ENCODE results near the gene DOCK7. TPM values are rescaled to one million over a fixed set of nuclear protein-coding genes. Genes with fewer than 3 reads are reported as not detected.
A peak's percentile ranks its signal among the peaks of the same experiment; 100 is the strongest.
"Not testable (repeated sequence)": the region's sequence is repeated elsewhere in the genome, so short reads cannot be mapped to it uniquely, and the experiment has no call there.

Gene DOCK7
- total RNA-seq, 3 donors from 2014 or later = 35.7 to 60.7 (median 49.2) TPM

DNA sequence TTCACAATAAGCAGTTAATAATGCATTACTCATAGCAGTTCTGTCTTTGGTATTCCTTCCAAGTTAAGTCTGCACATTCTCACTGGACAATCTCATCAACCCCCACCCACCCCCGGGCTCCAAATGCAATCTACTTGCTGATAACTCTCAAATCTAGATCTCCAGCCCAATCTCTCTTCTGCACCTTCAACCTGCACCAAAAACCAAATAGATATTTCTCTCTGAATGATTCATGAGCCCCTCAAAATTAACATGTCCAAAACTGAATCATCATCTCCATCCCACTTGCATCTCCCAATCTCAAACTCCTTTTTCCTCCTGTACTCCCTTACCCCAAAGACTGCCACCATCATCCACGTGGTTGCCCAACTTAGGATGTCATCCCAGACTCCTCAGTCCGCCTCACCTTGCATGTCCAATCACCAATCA lies 2.7 kb downstream of the DOCK7 start:
- H3K36me3 ChIP-seq = no peaks in the 10 kb centered on the region
- intact Hi-C loops (cut with DNase I; ENCODE audit: low total_unique reads) = no loop called here
- DNase-seq (ENCODE audit: low spot score in 2 of 2) = no peak
- H3K27ac ChIP-seq = no peak overlapping the region
- H3K4me3 ChIP-seq = peak overlapping the region in 1 of 3 donors; percentile 21
- TF ChIP-seq, protein P1, sequence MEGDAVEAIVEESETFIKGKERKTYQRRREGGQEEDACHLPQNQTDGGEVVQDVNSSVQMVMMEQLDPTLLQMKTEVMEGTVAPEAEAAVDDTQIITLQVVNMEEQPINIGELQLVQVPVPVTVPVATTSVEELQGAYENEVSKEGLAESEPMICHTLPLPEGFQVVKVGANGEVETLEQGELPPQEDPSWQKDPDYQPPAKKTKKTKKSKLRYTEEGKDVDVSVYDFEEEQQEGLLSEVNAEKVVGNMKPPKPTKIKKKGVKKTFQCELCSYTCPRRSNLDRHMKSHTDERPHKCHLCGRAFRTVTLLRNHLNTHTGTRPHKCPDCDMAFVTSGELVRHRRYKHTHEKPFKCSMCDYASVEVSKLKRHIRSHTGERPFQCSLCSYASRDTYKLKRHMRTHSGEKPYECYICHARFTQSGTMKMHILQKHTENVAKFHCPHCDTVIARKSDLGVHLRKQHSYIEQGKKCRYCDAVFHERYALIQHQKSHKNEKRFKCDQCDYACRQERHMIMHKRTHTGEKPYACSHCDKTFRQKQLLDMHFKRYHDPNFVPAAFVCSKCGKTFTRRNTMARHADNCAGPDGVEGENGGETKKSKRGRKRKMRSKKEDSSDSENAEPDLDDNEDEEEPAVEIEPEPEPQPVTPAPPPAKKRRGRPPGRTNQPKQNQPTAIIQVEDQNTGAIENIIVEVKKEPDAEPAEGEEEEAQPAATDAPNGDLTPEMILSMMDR (IDR thresholded peaks at IDR 0.05) = no peak
- TF ChIP-seq POLR2AphosphoS5 (IDR thresholded peaks at IDR 0.05) (no peak), POLR2A (IDR thresholded peaks at IDR 0.05) (no peak)
- no peaks in the 10 kb centered on the region for H3K27me3 ChIP-seq
- H3K4me1 ChIP-seq = peaks cover 0 to 5% of the 10 kb centered on the region in 2 donors
- H3K9me3 ChIP-seq = no peaks in the 10 kb centered on the region

DNA sequence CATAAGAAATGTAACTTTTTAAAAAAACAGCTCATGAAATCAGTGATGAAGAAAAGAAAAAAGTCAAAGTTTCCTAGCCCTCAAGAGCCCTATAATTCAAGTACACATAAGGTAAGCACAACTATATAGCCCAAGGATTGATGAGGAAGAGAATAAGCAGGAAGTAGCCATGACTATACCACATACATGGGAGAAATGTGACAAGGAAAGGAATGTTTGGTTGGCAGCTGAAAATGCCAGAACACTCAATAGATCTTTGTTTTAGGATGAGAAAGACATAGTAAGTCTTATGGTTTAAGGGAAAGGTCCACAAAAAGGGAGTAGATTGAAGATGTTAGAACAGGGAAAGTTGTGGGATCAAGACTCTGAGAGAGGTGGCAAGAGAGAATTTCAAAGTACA lies 5.7 kb downstream of the DOCK7 start:
- peaks cover 0 to 5% of the 10 kb centered on the region in 2 donors for H3K4me1 ChIP-seq
- intact Hi-C loops (cut with DNase I; ENCODE audit: low total_unique reads) = no loop called here

DNA sequence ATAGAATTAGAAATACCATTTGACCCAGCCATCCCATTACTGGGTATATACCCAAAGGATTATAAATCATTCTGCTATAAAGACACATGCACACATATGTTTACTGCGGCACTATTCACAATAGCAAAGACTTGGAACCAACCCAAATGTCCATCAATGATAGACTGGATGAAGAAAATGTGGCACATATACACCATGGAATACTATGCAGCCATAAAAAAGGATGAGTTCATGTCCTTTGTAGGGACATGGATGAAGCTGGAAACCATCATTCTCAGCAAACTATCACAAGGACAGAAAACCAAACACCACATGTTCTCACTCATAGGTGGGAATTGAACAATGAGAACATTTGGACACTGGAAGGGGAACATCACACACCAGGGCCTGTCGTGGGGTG lies 7.2 kb downstream of the DOCK7 start:
- H3K9me3 ChIP-seq; H3K36me3 ChIP-seq; H3K4me3 ChIP-seq; DNase-seq (ENCODE audit: low spot score in 2 of 2); intact Hi-C loops (cut with DNase I; ENCODE audit: low total_unique reads); H3K4me1 ChIP-seq; H3K27me3 ChIP-seq; H3K27ac ChIP-seq: not testable (repeated sequence)

More for the DNA sequence above, 5.7 kb downstream of the DOCK7 start:
- no peak overlapping the region for H3K4me3 ChIP-seq
- H3K36me3 ChIP-seq = no peaks in the 10 kb centered on the region
- H3K27ac ChIP-seq = peak overlapping the region; percentile 64 to 75
- TF ChIP-seq POLR2A (IDR thresholded peaks at IDR 0.05) (no peak), POLR2AphosphoS5 (IDR thresholded peaks at IDR 0.05) (no peak)
- TF ChIP-seq, protein P1 (IDR thresholded peaks at IDR 0.05) = no peak
- H3K27me3 ChIP-seq = no peaks in the 10 kb centered on the region
- DNase-seq (ENCODE audit: low spot score in 2 of 2) = no peak
- no peaks in the 10 kb centered on the region for H3K9me3 ChIP-seq

DNA sequence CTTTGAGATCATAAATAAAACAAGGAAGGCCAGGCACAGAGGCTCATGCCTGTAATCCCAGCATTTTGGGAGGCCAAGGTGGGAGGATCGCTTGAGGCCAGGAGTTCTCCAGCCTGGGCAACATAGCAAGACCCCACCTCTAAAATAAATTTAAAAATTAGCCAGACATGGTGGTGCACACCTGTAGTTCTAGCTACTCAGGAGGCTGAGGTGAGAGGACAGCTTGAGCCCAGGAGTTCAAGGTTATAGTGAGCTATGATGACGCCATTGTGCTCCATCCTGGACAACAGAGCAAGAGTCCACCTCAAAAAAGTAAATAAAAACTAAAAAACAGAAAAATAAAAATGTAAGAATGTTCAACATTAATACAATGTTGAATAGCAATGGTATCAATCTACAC lies 10.4 kb downstream of the DOCK7 start:
- H3K9me3 ChIP-seq; H3K4me3 ChIP-seq; H3K27me3 ChIP-seq; H3K36me3 ChIP-seq; intact Hi-C loops (cut with DNase I; ENCODE audit: low total_unique reads); H3K4me1 ChIP-seq; DNase-seq (ENCODE audit: low spot score in 2 of 2); H3K27ac ChIP-seq: not testable (repeated sequence)

DNA sequence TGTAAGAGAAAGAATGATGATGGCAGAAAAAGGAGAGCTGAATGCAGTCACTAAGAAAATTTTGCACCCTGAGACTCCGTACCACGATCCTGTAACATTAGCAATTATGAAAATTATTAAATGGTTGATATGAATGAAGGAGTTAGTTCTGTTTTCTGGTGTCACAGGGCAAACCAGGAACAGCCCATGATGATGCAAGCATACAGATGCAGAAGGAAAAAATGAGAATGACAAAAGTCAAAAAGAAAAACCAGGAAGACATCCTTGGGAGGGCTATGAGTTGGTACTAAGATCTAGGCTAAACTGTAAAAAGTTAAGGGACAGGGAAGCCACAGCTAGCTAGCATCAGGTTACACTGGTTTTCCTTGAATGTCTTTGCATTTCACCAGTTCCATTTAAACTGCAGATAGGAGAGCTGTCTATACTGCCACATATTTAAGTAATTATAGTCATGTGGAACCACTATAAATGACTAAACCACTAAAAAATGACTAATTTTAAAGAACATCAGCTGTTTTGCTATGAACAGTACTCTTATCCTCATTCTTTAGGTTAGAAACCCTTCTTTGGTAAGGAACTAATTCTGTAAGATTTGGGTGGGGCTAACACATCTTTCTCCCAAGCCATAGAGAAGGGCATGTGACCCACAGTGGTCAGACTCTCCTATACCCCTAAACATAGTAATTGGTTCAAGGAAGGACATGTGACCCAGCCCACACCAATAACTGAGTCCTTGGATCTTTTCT lies 11.4 kb downstream of the DOCK7 start:
- TF ChIP-seq, protein P1 (IDR thresholded peaks at IDR 0.05) = no peak
- TF ChIP-seq POLR2A (IDR thresholded peaks at IDR 0.05) = no peak
- H3K4me3 ChIP-seq = no peak overlapping the region
- DNase-seq (ENCODE audit: low spot score in 2 of 2) = no peak
- intact Hi-C loops (cut with DNase I; ENCODE audit: low total_unique reads) = no loop called here
- H3K4me1 ChIP-seq = no peaks in the 10 kb centered on the region
- H3K36me3 ChIP-seq = no peaks in the 10 kb centered on the region
- H3K9me3 ChIP-seq = no peaks in the 10 kb centered on the region
- H3K27me3 ChIP-seq = no peaks in the 10 kb centered on the region
- H3K27ac ChIP-seq = no peak overlapping the region

DNA sequence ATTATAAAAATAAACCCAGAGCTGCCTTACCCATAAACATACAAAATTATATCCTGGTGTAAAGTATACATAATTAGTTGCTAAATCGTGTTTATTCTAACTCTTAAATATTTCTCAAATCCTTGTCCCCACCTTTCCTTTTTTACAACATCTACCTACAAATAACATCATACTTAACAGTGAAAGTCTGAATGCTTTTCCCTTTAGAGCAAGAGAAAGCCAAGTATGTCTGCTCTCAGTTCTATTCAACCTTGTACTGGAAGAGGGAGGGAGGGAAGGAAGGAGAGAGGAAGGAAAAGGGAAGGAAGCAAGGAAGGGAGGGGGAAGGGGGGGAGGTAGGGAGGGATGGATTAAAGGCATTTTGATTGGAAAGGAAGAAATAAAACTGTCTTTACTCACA lies 14.6 kb downstream of the DOCK7 start:
- no peaks in the 10 kb centered on the region for H3K4me1 ChIP-seq
- no peak overlapping the region for H3K27ac ChIP-seq
- no peaks in the 10 kb centered on the region for H3K36me3 ChIP-seq
- no peak overlapping the region for H3K4me3 ChIP-seq
- no peaks in the 10 kb centered on the region for H3K9me3 ChIP-seq
- TF ChIP-seq, protein P1 (IDR thresholded peaks at IDR 0.05) = no peak
- TF ChIP-seq POLR2AphosphoS5 (IDR thresholded peaks at IDR 0.05) (no peak), POLR2A (IDR thresholded peaks at IDR 0.05) (no peak)
- no peaks in the 10 kb centered on the region for H3K27me3 ChIP-seq
- intact Hi-C loops (cut with DNase I; ENCODE audit: low total_unique reads) = no loop called here
- no peak for DNase-seq (ENCODE audit: low spot score in 2 of 2)

All from breast epithelium (tissue), 4 donors.